Stomach (tissue), 9 donors: ENCODE results near the gene EEF1AKMT1. TPM values are rescaled to one million over a fixed set of nuclear protein-coding genes. Genes with fewer than 3 reads are reported as not detected.
A peak's percentile ranks its signal among the peaks of the same experiment; 100 is the strongest.

ENCODE experiments used
- DNase-seq, 2 donors: peaks; one replicate each; pipeline versions ENCODE4 v3.0.0 to v3.0.0-alpha.2; 2013 to 2019
- H3K27ac ChIP-seq, 5 donors: fragments of 200-600 bp in 4 of 5; sonication (generic) in 4 of 5; one replicate each; pipeline ENCODE4 v1.5.1; 2013 to 2019; ENCODE audit warnings: mild to moderate bottlenecking in 1 of 5, moderate library complexity in 1 of 5
- H3K27me3 ChIP-seq, 3 donors: fragments of 200-600 bp; sonication (generic); one replicate each; pipeline ENCODE4 v1.5.1; 2017 to 2019; ENCODE audit warnings: mixed run types in 1 of 3
- H3K36me3 ChIP-seq, 4 donors: fragments of 200-600 bp; sonication (generic); 1 replicate in 3 of 4; 2 replicates in 1 of 4; pipeline ENCODE4 v1.5.1; 2016 to 2019
- H3K4me1 ChIP-seq, 4 donors: fragments of 200-600 bp; sonication (generic); one replicate each; pipeline ENCODE4 v1.5.1; 2016 to 2019
- H3K4me3 ChIP-seq, 4 donors: fragments of 200-600 bp; sonication (generic) in 3 of 4; one replicate each; pipeline ENCODE4 v1.5.1; 2016 to 2019; ENCODE audit warnings: mild to moderate bottlenecking in 1 of 4
- H3K9me3 ChIP-seq, 4 donors: fragments of 200-600 bp; sonication (generic); one replicate each; pipeline ENCODE4 v1.5.1; 2016 to 2019
- EP300 ChIP-seq: sonication (generic); formaldehyde crosslinking; IDR thresholded peaks from one replicate; pipeline ENCODE4 v1.6.1; 2017; ENCODE audit warnings: antibody characterized with exemption
- POLR2A ChIP-seq, 4 donors: fragments of 450-650 bp; IDR thresholded peaks; one replicate each; pipeline ENCODE4 v1.6.1; 2016; ENCODE audit warnings: antibody characterized with exemption in 4 of 4, control low read depth in 2 of 4, mild to moderate bottlenecking in 1 of 4, moderate library complexity in 1 of 4
- POLR2AphosphoS5 ChIP-seq, 3 donors: sonication (generic); formaldehyde crosslinking; IDR thresholded peaks; one replicate each; pipeline ENCODE4 v1.6.1; 2016; ENCODE audit warnings: antibody characterized with exemption in 3 of 3
- WGBS, 5 donors: extraction: QIAGEN DNeasy Blood & Tissue Kit in 3 of 5; methylation state at CpG; one replicate each; pipeline versions ENCODE4 v1.1.5 to v1.1.7; 2013 to 2018; 5-methylcytosine and 5-hydroxymethylcytosine counted together
- intact Hi-C: fragments of 100-400 bp; cut with DNase I; formaldehyde crosslinking; loops from one replicate; pipeline ENCODE4 v1.15.1; 2023; ENCODE audit warnings: low total_unique reads
- polyA plus RNA-seq, 3 donors: library from polyadenylated mRNA; stranded (reverse); fragments of 200-250 nt; gene quantifications; one replicate each; pipeline ENCODE4 v1.2.3, GENCODE V29; 2013
- total RNA-seq, 5 donors: library from RNA; depleted of rRNA; stranded (reverse); fragments of >200 nt; gene quantifications; one replicate each; pipeline versions ENCODE4 v1.1.0 to v1.2.3, GENCODE V29; 2014 to 2016
- TF ChIP-seq, protein P1 (sequence below), 7 experiments: fragments of 450-650 bp in 4 of 7; fragments of 200-600 bp in 3 of 7; sonication (generic) in 3 of 7; IDR thresholded peaks; one replicate each; pipeline ENCODE4 v1.5.1; 2016 to 2019; ENCODE audit warnings: antibody characterized with exemption in 7 of 7, control low read depth in 2 of 7, mild to moderate bottlenecking in 1 of 7
- donor health status: healthy with polysubstance abuse.
- donor health status: Bipolar disorder and iron deficiency.
- donor health status: healthy.

EEF1AKMT1 gene
- total and polyA plus RNA-seq, 8 donors: 3.1 to 14.1 (median 7.2) TPM; not detected in 1

DNA sequence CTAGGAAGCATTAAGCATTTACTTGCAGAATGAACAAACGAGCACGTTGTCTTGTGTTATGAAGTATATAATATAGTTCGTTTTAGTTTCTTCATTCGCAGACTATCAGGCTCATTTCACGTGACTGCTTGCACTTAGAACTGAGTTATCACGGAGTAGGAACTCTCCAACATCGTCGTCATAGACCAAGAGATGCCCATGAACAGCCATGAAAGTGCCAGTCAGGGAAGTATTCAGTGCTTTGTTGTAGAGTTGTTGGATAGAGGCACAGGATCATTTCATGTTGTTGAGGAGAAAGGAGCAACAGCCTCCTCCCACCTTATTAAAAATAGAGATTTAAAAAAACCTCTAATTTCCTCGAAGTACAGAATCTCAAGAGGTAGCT is 71.2 kb downstream of the EEF1AKMT1 start:
- TF ChIP-seq, protein P1, sequence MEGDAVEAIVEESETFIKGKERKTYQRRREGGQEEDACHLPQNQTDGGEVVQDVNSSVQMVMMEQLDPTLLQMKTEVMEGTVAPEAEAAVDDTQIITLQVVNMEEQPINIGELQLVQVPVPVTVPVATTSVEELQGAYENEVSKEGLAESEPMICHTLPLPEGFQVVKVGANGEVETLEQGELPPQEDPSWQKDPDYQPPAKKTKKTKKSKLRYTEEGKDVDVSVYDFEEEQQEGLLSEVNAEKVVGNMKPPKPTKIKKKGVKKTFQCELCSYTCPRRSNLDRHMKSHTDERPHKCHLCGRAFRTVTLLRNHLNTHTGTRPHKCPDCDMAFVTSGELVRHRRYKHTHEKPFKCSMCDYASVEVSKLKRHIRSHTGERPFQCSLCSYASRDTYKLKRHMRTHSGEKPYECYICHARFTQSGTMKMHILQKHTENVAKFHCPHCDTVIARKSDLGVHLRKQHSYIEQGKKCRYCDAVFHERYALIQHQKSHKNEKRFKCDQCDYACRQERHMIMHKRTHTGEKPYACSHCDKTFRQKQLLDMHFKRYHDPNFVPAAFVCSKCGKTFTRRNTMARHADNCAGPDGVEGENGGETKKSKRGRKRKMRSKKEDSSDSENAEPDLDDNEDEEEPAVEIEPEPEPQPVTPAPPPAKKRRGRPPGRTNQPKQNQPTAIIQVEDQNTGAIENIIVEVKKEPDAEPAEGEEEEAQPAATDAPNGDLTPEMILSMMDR (IDR thresholded peaks at IDR 0.05): no peak
- TF ChIP-seq POLR2AphosphoS5 (IDR thresholded peaks at IDR 0.05) (no peak), POLR2A (IDR thresholded peaks at IDR 0.05) (no peak), EP300 (no peak)
- peaks cover 0 to 28% (median 0%) of the 10 kb centered on the region in 3 donors for H3K27me3 ChIP-seq
- peak in 1 of 2 donors; percentile 61 for DNase-seq
- peaks cover 7 to 23% (median 16%) of the 10 kb centered on the region in 4 donors for H3K4me1 ChIP-seq
- intact Hi-C loops: no loop called here
- H3K4me3 ChIP-seq: peak overlapping the region; percentile 72 to 86 (median 74)
- no peaks in the 10 kb centered on the region for H3K9me3 ChIP-seq
- WGBS, 5 donors: 12 to 26% (median 19%) methylated on average over 9 of the region's 9 CpGs
- H3K36me3 ChIP-seq: no peaks in the 10 kb centered on the region
- H3K27ac ChIP-seq: peak overlapping the region in 3 of 5 donors; percentile 59 to 83 (median 70)

GRCh38 chr13:20701461-20701860 is 72.3 kb downstream of the EEF1AKMT1 start:
- no peak for DNase-seq
- Histone ChIP-seq H3K4me3 (no peak overlapping the region), H3K27ac (no peak overlapping the region), H3K36me3 (no peaks in the 10 kb centered on the region), H3K9me3 (no peaks in the 10 kb centered on the region), H3K4me1 (peaks cover 7 to 23% (median 16%) of the 10 kb centered on the region in 4 donors), H3K27me3 (peaks cover 0 to 28% (median 0%) of the 10 kb centered on the region in 3 donors)
- TF ChIP-seq, protein P1 (IDR thresholded peaks at IDR 0.05): no peak
- TF ChIP-seq POLR2AphosphoS5 (IDR thresholded peaks at IDR 0.05) (no peak), EP300 (no peak), POLR2A (IDR thresholded peaks at IDR 0.05) (no peak)
- 91 to 97% (median 94%) methylated on average over 3 of the region's 3 CpGs for WGBS, 5 donors
- intact Hi-C loops: no loop called here

DNA sequence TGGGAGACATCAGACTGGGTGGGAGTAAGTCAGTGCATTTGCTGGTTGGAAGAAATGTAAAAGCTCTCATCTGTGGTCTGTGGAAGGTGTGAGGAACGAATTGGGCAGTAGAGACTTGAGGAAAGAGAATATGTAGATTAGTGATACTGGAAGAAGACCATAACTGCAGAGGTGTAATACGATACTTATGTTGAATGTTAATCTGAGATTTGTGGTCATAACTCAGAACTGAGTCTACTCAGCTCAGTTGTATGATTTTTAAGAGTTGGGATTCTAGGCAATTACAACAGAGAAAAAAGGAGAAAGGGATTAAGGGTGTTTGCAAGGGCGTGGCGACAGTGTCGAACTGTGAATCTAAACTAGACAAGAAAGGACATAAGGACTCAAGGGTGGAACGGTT is 73.5 kb downstream of the EEF1AKMT1 start:
- intact Hi-C loops: no loop called here
- Histone ChIP-seq H3K9me3 (no peaks in the 10 kb centered on the region), H3K4me1 (peaks cover 7 to 23% (median 16%) of the 10 kb centered on the region in 4 donors), H3K36me3 (no peaks in the 10 kb centered on the region), H3K27ac (no peak overlapping the region), H3K4me3 (no peak overlapping the region), H3K27me3 (peaks cover 0 to 28% (median 0%) of the 10 kb centered on the region in 3 donors)
- WGBS, 5 donors: 83 to 88% (median 85%) methylated on average over 6 of the region's 6 CpGs
- no peak for DNase-seq
- TF ChIP-seq POLR2A (IDR thresholded peaks at IDR 0.05): no peak
- TF ChIP-seq, protein P1 (IDR thresholded peaks at IDR 0.05): no peak
- TF ChIP-seq POLR2AphosphoS5 (IDR thresholded peaks at IDR 0.05): no peak
- no peak for TF ChIP-seq EP300

GRCh38 chr13:20699715-20700114 is 74.0 kb downstream of the EEF1AKMT1 start:
- peaks cover 7 to 23% (median 16%) of the 10 kb centered on the region in 4 donors for H3K4me1 ChIP-seq
- WGBS, 5 donors: 88 to 95% (median 91%) methylated on average over 9 of the region's 9 CpGs
- peaks cover 0 to 28% (median 0%) of the 10 kb centered on the region in 3 donors for H3K27me3 ChIP-seq
- intact Hi-C loops: no loop called here
- no peak overlapping the region for H3K27ac ChIP-seq
- H3K9me3 ChIP-seq: no peaks in the 10 kb centered on the region
- H3K36me3 ChIP-seq: no peaks in the 10 kb centered on the region
- H3K4me3 ChIP-seq: no peak overlapping the region
- TF ChIP-seq EP300: no peak
- no peak for TF ChIP-seq POLR2AphosphoS5 (IDR thresholded peaks at IDR 0.05)
- no peak for TF ChIP-seq POLR2A (IDR thresholded peaks at IDR 0.05)
- TF ChIP-seq, protein P1 (IDR thresholded peaks at IDR 0.05): no peak
- no peak for DNase-seq
